Loucy (cell line): ENCODE measurements around the gene PMF1.

Source experiments
- H2AFZ ChIP-seq: fragments of 200-600 bp; sonication (generic); 2 replicates; pipeline ENCODE4 v1.6.0; 2016; ENCODE audit warnings: antibody characterized with exemption, mild to moderate bottlenecking, low read length, moderate library complexity
- H3F3A ChIP-seq: fragments of 200-600 bp; 2 replicates; pipeline ENCODE4 v1.6.0; 2016; ENCODE audit warnings: antibody characterized with exemption, low read depth, mild to moderate bottlenecking
- H3K27me3 ChIP-seq: fragments of 200-600 bp; sonication (generic); 2 replicates; pipeline ENCODE4 v1.6.1; 2014; ENCODE audit warnings: low read length, mild to moderate bottlenecking; ENCODE audit not compliant: insufficient read depth, poor library complexity, severe bottlenecking
- H3K36me3 ChIP-seq: fragments of 200-600 bp; sonication (generic); 2 replicates; pipeline ENCODE4 v1.6.1; 2016; ENCODE audit warnings: low read length; ENCODE audit not compliant: insufficient read depth
- H3K4me1 ChIP-seq: fragments of 200-600 bp; sonication (generic); 2 replicates; pipeline ENCODE4 v1.5.1; 2014; ENCODE audit warnings: low read length, mild to moderate bottlenecking; ENCODE audit not compliant: insufficient read depth, poor library complexity, severe bottlenecking
- H3K4me2 ChIP-seq: fragments of 200-600 bp; sonication (generic); 2 replicates; pipeline ENCODE4 v1.6.0; 2014; ENCODE audit warnings: antibody characterized with exemption, low read length, low read depth, mild to moderate bottlenecking; ENCODE audit not compliant: poor library complexity, severe bottlenecking
- H3K4me3 ChIP-seq: fragments of 200-600 bp; sonication (generic); 2 replicates; pipeline ENCODE4 v1.5.1; 2014; ENCODE audit warnings: low read length, mild to moderate bottlenecking, mixed read lengths; ENCODE audit not compliant: poor library complexity, severe bottlenecking
- H3K79me2 ChIP-seq: fragments of 200-600 bp; sonication (generic); 2 replicates; pipeline ENCODE4 v1.6.1; 2014; ENCODE audit warnings: low read length; ENCODE audit not compliant: insufficient read depth
- H3K9ac ChIP-seq: fragments of 200-600 bp; sonication (generic); 2 replicates; pipeline ENCODE4 v1.6.0; 2014; ENCODE audit warnings: mild to moderate bottlenecking, low read depth, low read length, moderate library complexity; ENCODE audit not compliant: poor library complexity, severe bottlenecking
- H3K9me2 ChIP-seq: fragments of 200-600 bp; sonication (generic); replicated peaks from 2 replicates; pipeline ENCODE4 v1.6.1; 2016; ENCODE audit warnings: low read depth, low read length, mixed read lengths
- H3K9me3 ChIP-seq: fragments of 200-600 bp; sonication (generic); 2 replicates; pipeline ENCODE4 v1.6.1; 2014; ENCODE audit warnings: mild to moderate bottlenecking, antibody characterized with exemption, low read length, low read depth; ENCODE audit not compliant: insufficient read depth
- H4K20me1 ChIP-seq: fragments of 200-600 bp; sonication (generic); 2 replicates; pipeline ENCODE4 v1.6.0; 2014; ENCODE audit warnings: antibody characterized with exemption, low read length, mild to moderate bottlenecking; ENCODE audit not compliant: insufficient read depth, poor library complexity, severe bottlenecking
- EZH2phosphoT487 ChIP-seq: fragments of 200-600 bp; IDR thresholded peaks from 2 replicates; pipeline ENCODE4 v1.6.1; 2018; ENCODE audit warnings: antibody characterized with exemption, mild to moderate bottlenecking, moderate library complexity, borderline replicate concordance
- TF ChIP-seq, protein P1 (sequence below): fragments of 200-600 bp; sonication (generic); conservative IDR thresholded peaks from 2 replicates; pipeline ENCODE4 v1.5.1; 2014; ENCODE audit warnings: mild to moderate bottlenecking, antibody characterized with exemption, low read length

PMF1 gene

DNA sequence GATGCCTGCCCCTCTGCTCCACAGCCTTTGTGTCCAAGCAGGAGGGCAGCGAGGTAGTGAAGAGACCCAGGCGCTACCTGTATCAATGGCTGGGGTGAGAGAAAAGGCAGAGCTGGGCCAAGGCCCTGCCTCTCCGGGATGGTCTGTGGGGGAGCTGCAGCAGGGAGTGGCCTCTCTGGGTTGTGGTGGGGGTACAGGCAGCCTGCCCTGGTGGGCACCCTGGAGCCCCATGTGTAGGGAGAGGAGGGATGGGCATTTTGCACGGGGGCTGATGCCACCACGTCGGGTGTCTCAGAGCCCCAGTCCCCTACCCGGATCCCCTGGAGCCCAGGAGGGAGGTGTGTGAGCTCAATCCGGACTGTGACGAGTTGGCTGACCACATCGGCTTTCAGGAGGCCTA lies 29.9 kb downstream of the PMF1 start:
- Histone ChIP-seq H3K9me2 (no peaks in the 10 kb centered on the region), H3K79me2 (no peaks in the 10 kb centered on the region), H2AFZ (no peak overlapping the region), H3F3A (no peaks in the 10 kb centered on the region), H4K20me1 (no peaks in the 10 kb centered on the region), H3K36me3 (peaks cover 19% of the 10 kb centered on the region; the same call in 1 of the 2 replicates), H3K9ac (no peak overlapping the region), H3K4me2 (no peak overlapping the region), H3K9me3 (no peaks in the 10 kb centered on the region), H3K4me3 (no peak overlapping the region), H3K4me1 (no peaks in the 10 kb centered on the region), H3K27me3 (no peaks in the 10 kb centered on the region)
- TF ChIP-seq EZH2phosphoT487, result no peak
- TF ChIP-seq, protein P1, sequence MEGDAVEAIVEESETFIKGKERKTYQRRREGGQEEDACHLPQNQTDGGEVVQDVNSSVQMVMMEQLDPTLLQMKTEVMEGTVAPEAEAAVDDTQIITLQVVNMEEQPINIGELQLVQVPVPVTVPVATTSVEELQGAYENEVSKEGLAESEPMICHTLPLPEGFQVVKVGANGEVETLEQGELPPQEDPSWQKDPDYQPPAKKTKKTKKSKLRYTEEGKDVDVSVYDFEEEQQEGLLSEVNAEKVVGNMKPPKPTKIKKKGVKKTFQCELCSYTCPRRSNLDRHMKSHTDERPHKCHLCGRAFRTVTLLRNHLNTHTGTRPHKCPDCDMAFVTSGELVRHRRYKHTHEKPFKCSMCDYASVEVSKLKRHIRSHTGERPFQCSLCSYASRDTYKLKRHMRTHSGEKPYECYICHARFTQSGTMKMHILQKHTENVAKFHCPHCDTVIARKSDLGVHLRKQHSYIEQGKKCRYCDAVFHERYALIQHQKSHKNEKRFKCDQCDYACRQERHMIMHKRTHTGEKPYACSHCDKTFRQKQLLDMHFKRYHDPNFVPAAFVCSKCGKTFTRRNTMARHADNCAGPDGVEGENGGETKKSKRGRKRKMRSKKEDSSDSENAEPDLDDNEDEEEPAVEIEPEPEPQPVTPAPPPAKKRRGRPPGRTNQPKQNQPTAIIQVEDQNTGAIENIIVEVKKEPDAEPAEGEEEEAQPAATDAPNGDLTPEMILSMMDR, result no peak

- H3K27me3 ChIP-seq, result no peaks in the 10 kb centered on the region
Observed at GRCh38 chr1:156244126-156244525, 31.3 kb downstream of the PMF1 start.

GRCh38 chr1:156244712-156245111 lies 31.9 kb downstream of the PMF1 start:
- no peaks in the 10 kb centered on the region for H3K79me2 ChIP-seq
- no peaks in the 10 kb centered on the region for H4K20me1 ChIP-seq
- no peak overlapping the region for H3K4me2 ChIP-seq
- H2AFZ ChIP-seq, result no peak overlapping the region
- H3F3A ChIP-seq, result no peaks in the 10 kb centered on the region
- no peaks in the 10 kb centered on the region for H3K9me3 ChIP-seq
- no peak overlapping the region for H3K4me3 ChIP-seq
- peaks cover 17% of the 10 kb centered on the region; the same call in 1 of the 2 replicates for H3K36me3 ChIP-seq
- no peaks in the 10 kb centered on the region for H3K27me3 ChIP-seq
- H3K9me2 ChIP-seq, result no peaks in the 10 kb centered on the region
- TF ChIP-seq, protein P1, result no peak
- no peak for TF ChIP-seq EZH2phosphoT487
- no peaks in the 10 kb centered on the region for H3K4me1 ChIP-seq
- no peak overlapping the region for H3K9ac ChIP-seq

More at GRCh38 chr1:156244126-156244525, 31.3 kb downstream of the PMF1 start:
- H3F3A ChIP-seq, result no peaks in the 10 kb centered on the region
- peaks cover 16% of the 10 kb centered on the region; the same call in 1 of the 2 replicates for H3K36me3 ChIP-seq
- H3K79me2 ChIP-seq, result no peaks in the 10 kb centered on the region
- TF ChIP-seq, protein P1, result no peak
- no peak for TF ChIP-seq EZH2phosphoT487
- H4K20me1 ChIP-seq, result no peaks in the 10 kb centered on the region
- H3K4me3 ChIP-seq, result no peak overlapping the region
- no peak overlapping the region for H3K4me2 ChIP-seq
- no peak overlapping the region for H3K9ac ChIP-seq
- H2AFZ ChIP-seq, result no peak overlapping the region
- no peaks in the 10 kb centered on the region for H3K4me1 ChIP-seq
- no peaks in the 10 kb centered on the region for H3K9me2 ChIP-seq
- H3K9me3 ChIP-seq, result no peaks in the 10 kb centered on the region
